NCI-H187 treated with DMSO at 0.1 percent for 48 hours (cell line): Measurements from ENCODE around the gene KLK5.

ENCODE experiments used
- DNase-seq: peaks from one replicate; lab custom pipeline; 2025; lab: John Stamatoyannopoulos, UW

Gene KLK5

DNA sequence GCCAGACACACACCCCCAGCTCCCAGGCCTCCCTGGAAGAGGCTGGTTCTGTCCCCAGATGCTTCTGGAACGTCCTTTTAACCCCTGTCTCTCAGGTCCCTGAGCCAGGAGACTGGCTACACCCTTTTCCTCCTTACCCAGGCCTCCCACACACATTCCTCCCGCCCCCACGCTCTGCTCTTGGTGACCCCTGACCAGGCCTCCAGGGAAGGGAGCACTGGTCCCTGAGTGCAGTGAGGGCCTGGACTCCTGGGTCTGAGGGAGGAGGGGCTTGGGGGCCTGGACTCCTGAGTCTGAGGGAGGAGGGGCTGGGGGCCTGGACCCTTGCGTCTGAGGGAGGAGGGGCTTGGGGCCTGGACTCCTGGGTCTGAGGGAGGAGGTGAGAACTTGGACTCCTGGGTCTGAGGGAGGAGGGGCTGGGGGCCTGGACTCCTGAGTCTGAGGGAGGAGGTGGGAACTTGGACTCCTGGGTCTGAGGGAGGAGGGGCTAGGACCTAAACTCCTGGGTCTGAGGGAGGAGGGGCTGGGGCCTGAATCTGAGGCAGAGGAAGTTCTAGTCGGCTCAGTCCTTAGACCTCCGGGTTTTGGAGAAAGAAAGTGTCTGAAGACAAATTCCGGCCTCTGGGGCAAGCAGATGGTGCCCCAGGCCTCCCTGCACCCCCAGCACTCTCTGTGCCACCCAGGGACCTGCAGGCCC lies 16.0 kb upstream of the KLK5 start:
- DNase-seq, result no peak

DNA sequence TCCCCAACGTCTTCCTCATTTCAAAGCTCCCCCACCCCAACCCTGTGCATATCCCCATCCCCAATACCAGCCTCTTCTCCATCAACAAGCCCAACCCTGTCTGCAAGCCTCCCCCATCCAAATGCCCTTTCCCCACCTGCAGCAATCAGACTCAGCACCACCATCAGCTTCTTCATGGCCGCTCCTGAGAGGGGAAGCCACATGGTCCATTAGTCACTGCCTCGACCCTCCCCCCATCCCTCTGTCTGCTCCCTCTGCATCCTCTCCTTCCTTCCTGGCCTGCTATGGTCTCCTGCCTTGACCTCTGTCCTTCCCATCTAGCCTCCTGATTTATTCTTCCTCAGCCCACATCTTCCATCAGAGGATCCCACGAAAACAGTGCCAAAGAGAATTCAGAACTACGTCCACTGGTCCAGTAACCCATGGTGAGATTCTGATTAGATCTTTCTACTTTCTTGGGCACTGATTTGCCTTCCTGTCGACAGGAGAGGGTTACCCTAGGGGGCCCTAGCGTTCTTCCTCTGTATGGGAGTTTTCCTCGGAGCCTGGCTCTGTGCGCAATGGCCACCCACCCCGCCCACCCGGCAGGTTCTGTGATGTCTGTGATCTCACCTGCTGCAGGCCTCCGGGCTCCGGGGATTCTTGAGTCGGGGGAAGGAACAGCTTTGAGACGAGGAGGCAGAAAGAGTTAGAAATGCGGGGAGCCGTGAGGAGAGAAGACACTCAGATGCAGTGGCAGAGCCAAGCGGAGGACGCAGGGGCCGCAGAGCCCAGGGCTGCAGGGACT lies 15.3 kb upstream of the KLK5 start:
- DNase-seq, result no peak

DNA sequence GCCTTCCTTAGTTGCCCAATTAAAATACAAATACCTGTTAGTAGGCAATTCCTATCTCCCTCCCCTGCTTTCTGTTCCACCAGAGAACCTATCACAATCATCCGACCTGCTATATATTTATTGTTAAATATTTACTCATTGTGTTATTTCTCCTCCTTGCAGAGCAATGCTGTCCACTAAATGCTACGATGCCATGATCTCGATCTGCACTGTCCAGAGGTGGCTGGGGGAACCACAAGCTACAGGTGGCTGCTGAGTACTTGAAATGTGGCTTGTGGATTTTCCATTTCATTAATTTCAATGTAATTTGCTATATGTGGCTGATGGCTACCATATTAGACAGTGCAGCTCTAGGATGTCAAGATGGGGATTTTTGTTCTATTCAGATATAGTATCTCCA lies 11.4 kb upstream of the KLK5 start:
- no peak for DNase-seq

DNA sequence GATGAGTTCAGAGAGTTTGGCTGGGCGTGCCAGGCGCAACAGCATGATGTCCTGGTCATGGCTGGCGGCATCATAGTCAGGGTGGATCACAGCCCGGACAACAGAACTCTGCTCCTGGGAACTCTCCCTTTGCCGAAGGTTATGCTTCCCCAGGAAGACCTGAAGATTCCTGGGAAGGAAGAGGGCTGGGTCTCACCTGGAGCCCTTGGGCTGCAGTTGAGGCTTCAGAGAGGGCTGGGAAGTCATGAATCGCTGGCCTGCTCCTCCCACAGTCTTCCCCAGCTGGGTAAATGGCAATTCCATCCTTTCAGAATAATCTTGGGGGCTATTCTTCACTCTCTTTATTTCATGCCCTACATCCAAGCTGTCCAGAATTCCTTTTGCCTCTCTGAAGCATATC lies 10.5 kb upstream of the KLK5 start:
- no peak for DNase-seq

DNA sequence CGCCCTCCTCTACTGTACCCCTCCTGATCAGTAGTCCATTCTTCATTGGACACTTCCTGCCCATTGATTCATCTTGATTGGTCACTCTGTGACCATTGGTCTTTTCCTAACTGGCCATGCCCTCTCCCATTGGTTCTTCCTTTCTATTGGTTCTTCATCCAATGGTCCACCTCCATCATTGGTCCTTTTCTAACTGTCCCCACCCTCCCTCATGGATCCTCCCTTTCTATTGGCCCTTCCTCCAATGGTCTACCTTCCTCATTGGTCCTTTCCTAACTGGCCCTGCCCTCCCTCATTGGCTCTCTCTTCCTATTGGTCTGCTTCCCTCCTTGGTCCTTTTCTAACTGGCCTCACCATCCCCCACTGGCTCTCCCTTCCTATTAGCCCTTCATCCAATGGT lies 9.4 kb upstream of the KLK5 start:
- no peak for DNase-seq

DNA sequence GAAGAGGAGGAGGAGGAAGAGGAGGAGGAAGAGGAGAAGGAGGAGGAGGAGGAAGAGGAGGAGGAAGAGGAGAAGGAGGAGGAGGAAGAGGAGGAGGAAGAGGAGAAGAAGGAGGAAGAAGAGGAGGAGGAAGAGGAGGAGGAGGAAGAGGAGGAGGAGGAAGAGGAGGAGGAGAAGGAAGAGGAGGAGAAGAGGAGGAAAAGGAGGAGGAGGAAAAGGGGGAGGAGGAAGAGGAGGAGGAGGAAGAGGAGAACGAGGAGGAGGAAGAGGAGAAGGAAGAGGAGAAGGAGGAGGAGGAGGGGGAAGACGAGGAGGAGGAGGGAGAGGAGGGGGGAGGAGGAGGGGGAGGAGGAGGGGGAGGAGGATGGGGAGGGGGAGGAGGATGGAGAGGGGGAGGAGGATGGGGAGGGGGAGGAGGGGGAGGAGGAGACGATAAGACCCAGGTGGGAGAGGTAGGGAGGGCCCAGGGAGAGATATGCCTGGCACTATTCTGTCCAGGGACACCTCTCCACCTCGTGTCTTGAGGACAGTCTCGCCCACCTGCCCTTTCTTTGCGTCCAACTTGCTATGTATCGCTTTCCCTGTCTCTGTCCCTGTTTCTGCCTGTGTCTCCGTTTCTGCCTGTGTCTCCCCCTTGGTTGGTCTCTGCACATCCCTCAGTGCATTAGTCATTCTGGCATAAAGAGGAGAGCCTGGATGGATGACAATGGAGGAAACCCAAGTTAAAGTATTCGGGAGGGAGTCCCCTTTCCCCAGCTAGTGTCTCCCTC lies 7.1 kb upstream of the KLK5 start:
- no peak for DNase-seq

DNA sequence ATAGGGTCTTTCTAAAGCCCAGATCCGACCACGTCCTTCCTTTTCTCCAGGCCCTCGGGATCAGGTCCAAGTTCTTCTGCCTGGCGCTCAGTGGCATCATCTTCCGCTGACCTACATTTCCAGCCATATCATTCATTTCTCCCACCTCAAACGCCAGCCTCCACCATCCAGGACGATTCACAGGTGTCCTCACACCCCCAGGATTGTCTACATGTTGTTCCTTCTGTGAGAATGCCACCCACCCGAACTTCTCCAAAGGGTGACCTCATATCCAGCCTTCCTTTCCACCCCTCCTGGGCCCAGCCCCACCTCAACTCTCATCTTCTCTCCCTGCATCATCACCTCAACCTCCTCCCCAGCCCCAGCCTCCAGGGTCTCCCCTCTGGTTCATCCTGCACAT lies 4.7 kb upstream of the KLK5 start:
- DNase-seq, result no peak

DNA sequence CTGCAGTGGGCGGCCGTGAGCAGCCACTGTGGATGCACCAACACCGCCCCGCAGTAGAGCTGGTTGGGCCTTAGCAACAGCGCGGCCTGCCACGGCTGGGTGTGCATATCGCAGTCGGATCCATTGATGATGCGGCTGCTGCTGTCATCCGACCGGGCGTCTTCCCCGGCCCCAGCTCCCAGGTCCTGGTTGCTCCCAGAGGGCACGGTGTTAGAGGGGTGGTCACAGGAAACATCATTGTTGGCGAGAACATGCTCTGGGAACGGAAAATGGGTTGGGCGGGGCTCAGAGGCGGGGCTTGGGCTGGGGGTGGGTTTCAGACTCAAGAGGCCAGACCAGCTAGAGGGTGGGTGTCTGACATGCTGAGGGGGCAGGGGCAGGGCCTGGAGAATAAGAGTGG lies 3.0 kb downstream of the KLK5 start:
- no peak for DNase-seq

DNA sequence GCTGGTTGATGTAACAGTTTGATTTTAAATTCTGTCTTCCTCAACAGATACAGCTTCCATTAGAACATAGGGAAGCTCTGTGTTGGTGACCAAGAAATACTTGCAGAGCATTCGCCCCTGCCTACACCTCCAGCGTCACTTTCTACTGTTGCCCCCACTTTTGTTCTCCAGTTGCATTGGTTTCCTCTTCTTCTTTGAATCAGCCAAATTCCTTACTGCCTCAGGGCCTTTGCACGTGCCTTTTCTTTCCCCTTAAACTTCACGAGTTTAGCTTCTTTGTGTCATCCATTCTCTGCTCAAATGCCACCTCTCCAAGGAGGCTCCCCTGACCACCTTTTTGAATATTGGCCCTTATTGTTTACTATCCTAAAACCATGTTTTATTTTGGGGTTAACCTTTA lies 5.7 kb downstream of the KLK5 start:
- DNase-seq, result no peak

DNA sequence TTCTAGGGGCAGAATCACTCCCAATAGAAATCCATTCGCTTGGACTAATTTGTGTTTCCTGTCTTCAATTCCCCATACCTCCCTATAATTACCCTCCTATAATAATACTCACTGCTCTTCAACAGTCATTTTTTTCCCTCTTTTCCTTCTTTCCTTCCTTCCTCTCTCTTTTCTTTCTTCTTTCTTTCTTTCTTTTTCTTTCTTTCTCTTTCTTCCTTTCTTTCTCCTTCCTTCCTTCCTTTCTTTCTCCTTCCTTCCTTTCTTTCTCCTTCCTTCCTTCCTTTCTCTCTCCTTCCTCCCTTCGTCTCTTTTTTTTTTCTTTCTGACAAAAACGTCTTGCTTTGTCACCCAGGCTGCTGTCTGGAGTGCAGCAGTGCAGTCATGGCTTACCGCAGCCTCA lies 8.0 kb downstream of the KLK5 start:
- DNase-seq, result no peak

DNA sequence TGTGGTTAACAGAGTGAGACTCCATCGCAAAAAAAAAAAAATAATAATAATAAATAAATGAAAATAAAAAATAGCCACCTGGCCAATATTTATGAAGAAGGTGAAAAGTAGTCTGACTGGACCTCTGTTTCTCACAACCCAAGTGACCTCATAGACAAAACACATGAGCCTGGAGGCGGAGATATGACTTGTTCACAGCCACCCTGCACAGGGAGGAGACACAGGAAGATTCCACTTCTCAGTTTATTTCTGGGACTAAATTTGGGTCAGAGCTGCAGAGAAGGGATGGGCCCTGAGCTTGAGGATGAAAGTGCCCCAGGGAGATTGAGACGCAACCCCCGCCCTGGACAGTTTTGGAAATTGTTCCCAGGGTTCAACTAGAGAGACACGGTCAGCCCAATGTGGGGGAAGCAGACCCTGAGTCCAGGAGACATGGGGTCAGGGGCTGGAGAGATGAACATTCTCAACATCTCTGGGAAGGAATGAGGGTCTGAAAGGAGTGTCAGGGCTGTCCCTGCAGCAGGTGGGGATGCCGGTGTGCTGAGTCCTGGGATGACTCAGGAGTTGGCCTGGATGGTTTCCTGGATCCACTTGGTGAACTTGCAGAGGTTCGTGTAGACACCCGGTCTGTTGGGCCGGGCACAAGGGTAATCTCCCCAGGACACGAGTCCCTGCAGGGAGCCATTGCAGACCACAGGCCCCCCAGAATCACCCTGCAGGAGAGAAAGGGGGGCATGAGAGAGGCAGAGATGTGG lies 9.6 kb downstream of the KLK5 start:
- no peak for DNase-seq

DNA sequence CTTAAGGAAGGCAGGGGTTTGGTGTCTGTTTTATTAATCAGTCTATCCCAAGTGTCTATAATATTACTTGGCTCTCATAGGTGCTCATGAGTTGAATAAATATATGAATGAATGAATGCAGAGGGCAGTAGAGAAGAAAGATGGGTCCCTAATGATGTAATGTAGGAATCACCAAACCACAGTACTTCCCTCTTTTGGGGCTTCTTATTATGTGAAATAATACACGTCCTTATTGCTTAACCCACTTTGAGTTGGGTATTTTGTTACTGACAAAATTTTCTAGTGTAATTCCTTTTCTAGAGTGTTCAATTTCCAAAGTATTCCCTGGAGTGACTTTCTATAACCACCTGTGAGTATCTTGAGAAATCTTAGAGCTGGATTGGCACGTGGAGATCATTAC lies 13.2 kb downstream of the KLK5 start:
- no peak for DNase-seq

DNA sequence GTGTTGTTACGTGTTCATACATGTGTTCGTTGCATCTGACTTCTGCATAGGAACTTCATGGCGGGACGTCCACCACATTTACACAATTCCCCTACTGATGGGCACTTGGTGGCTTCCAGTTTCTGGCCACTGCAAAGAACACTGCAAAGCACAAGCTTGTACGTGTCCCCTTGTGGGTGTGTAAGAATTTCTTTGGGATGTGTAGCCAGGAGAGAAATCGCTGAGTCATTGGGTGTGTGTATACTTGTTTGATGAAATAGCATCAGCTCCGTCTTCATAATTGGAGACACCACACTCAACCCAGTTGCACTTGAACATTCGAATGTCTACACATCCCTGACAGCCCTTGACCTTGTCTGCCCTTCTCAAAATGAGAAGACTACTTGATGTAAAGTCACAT lies 19.2 kb downstream of the KLK5 start:
- DNase-seq, result no peak

DNA sequence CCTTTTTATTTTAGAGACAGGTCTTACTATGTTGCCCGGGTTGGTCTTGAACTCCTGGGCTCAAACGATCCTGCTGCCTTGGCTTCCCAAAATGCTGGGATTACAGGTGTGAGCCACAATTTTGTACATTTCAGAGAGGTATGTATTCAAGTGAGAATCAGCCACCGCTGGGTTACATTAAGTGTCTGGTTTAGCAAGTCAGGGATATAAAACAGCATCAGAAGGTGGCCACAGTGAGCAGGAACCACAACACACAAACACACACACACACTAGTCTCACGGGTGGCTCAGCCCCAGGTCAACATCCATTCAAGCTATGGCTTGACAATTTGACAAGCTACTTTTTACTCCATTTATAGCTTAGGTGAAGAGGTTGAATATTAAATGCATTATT lies 20.2 kb downstream of the KLK5 start:
- DNase-seq, result no peak

DNA sequence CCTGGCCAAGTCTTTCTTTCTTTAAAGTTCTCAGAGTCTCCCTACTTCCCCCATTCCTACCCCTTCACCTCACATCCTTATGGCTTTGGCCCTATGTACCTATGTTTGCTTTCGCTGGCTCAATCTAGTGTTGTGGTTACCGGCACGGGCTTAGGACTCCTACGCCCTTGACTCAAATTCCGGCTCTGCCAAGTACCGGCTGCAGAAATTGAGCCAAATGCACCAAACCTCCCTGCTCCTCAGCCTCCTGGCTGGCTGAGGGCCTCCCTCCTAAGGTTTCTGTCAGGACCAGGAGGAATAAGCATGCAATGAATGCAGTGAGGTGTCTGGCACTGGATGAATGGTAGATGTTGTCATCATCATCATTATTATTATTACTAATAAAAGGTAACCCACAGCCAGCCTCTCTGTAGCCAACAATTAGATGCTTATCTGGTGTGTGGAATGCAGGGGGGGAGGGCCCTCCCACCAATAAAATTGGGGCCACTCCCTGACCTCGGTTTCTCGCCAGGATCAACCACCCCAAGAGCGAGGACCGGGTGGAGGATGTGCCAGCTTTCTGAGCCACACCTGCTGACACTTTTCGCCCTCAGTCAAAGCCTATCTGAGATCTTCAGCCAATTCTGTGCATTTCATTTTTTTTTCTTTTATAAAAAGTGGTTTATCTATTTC lies 20.7 kb downstream of the KLK5 start:
- DNase-seq, result no peak

DNA sequence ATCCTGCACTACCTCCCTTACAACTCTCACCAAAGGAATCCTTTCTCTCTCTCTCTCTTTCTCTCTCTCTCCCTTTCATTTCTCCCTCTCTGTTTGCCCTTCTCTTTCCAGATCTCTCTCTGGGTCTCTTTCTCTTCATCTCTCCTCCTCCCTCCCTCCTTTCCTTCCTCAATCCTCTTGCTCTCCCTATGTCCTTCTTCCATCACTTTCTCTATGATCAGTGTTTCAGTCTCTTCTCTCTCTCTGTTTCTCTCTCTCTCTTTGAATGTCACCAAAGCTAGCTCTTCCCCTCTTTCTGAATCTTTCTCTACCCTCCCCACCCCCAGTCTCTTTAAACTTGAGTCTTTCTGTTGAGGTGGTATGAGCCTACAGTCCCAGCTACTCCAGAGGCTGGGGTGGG lies 21.8 kb downstream of the KLK5 start:
- no peak for DNase-seq

DNA sequence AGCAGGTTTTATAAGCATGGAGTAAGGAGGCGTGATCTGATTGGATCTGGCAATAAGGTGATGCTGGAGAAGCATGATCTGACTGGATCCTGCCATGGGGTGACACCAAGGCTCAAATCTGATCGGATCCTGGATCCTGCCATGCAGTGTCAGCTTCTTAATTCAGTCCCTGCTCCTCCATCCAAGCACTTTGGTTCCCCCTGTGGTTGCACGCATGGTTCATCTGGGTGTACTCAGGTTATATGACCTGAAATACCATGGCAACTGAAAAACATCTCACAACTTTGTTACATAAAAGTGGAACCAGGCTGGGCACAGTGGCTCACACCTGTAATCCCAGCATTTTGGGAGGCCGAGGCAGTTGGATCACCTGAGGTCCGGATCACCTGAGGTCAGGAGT lies 24.0 kb downstream of the KLK5 start:
- DNase-seq, result no peak

DNA sequence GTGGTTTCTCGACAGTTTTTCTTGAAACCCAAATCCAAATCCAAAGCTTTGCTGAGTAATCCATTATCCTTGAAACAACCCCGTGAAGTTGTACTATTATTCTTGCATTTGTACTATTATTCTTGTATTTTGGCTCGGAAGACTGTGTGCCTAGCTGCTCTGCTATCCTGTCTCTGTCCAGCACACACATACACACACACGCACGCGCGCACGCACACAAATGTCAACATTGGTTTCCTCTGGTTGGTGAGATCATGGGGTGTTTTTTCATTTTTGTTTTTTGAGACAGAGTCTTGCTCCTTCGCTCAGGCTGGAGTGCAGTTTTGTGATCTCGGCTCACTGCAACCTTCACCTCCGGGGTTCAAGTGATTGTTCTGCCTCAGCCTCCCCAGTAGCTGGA lies 26.7 kb downstream of the KLK5 start:
- no peak for DNase-seq

DNA sequence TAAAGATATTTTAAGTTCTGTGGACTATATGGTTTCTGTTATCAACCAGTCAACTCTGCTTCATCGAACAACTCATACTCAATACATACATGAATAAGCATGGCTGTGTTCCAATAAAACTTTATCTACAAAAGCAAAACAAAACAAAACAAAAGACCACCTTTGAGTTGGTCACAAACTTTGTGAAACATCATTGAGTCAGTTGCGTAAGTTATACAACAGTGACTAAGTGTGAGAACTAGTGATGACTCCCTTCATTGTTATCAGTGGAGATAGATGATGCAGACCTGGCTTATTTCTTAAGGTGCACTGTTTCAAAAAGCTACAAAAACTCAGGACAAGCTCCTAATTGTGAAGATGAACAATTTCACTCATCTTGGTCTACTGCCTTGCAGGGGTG lies 27.1 kb downstream of the KLK5 start:
- DNase-seq, result no peak

DNA sequence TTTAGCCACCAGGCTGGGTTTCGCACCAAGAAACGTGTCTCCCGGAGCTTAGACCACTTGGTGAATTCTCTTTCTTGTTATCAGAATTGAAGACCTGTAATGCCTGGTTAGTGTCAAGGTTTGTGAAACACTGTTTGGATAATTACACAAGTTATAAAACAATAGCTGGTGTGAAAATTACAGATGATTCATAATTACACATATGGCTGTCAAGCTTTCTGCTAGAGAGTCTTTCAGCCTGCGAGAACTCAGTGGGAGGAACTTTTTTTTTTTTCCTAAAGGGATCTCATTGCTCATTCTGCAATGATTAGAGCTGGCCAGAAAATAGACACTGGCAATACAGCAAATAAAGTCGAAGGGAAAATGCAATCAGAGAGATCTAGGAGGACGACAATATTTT lies 28.3 kb downstream of the KLK5 start:
- DNase-seq, result no peak

DNA sequence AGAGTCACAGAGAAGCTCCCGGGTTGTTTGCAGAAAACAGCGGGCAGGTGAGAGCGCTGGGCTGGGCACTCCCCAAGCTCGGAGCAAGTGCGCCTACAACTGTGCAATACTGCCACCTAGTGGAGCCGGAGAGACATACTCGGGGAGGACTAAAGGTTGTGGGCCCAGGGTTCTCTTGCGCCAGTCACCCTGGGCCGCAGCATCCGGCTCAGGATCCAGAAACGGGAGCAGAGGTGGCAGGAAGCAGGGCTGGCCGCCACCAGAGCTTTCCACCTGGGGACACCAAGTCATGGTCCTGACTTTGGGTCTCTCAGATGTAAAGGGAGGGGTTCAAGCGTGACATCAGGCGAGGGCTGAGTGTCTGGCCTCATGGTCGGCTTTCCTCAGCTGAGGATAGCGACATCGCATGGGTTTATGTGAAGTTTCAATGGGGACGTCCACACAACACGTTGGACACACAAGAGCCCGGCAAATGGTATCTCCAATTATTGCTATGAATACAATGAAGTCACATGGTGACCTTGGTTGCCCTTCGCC lies 30.5 kb downstream of the KLK5 start:
- peak; percentile 41 for DNase-seq
